ENCODE data around the gene RNF223.

RNF223 gene

DNA sequence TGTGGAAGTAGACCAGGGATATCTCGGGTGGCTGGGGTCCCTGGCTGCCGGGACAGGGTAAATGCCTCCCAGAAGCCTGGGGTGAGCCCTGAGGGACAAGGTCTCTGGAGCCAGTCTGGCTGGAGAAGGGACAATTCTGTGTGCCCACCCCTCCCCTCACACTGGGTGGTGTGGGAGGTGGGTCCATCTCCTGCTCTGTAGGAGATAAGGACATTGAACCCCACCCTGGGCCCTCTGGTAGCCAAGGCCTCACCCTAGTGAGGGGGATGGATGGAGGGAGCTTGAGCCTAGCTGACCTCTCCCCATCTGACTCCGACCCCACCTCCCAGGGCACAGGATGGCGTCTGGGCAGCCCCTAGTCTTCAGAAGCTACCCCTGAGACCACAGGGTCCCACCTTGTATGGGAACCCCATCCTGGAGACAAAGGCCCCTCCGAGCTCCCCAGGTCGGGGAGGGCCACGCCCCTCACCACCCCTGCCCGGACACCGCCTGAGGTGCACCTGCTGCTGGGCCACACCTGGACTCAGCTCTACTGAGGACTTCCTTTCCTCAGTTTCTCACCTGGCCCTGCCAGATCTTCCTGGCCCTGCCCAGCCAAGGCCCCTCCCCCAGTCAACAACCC lies 49.8 kb downstream of the RNF223 start:
- Histone ChIP-seq H3K4me1 (ENCODE audit: low read depth, poor library complexity, severe bottlenecking) (peaks cover 11% of the 10 kb centered on the region), H3K36me3 (ENCODE audit: insufficient read depth) (no peaks in the 10 kb centered on the region), H3K79me2 (ENCODE audit: insufficient read depth, low read depth) (no peaks in the 10 kb centered on the region), H2AFZ (ENCODE audit: low read depth) (no peak overlapping the region), H3K9ac (no peak overlapping the region), H3K4me2 (no peak overlapping the region), H3K27me3 (ENCODE audit: insufficient read depth, low read depth) (peaks cover 74% of the 10 kb centered on the region), H3K4me3 (IDR thresholded peaks at IDR 0.05; ENCODE audit: insufficient read depth, low read depth, low read length) (no peak overlapping the region), H3K27ac (no peak overlapping the region), H4K20me1 (ENCODE audit: insufficient read depth) (no peaks in the 10 kb centered on the region)
- TF ChIP-seq, protein P1, sequence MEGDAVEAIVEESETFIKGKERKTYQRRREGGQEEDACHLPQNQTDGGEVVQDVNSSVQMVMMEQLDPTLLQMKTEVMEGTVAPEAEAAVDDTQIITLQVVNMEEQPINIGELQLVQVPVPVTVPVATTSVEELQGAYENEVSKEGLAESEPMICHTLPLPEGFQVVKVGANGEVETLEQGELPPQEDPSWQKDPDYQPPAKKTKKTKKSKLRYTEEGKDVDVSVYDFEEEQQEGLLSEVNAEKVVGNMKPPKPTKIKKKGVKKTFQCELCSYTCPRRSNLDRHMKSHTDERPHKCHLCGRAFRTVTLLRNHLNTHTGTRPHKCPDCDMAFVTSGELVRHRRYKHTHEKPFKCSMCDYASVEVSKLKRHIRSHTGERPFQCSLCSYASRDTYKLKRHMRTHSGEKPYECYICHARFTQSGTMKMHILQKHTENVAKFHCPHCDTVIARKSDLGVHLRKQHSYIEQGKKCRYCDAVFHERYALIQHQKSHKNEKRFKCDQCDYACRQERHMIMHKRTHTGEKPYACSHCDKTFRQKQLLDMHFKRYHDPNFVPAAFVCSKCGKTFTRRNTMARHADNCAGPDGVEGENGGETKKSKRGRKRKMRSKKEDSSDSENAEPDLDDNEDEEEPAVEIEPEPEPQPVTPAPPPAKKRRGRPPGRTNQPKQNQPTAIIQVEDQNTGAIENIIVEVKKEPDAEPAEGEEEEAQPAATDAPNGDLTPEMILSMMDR (conservative IDR thresholded peaks at IDR 0.05; ENCODE audit: low read depth, low read length) = no peak

DNA sequence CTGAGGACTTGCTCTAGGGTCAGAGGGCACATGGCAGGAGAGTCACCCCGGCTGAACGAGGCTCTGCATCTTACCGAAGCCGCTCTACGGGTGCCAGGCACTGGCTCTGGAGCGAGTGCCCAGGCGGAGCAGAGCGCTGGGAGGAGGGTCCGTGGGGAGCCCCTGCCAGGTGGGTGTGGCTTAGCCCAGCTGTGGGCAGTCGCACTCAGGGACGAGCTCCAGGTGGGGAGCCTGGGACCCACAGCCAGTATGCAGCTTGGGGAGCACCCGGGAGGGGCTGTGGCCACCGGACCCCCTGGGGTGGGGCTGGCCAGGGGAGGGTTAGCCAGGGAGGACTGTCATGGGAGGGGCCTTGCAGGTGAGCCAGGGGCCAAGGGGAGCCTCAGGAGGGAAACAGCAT lies 50.4 kb downstream of the RNF223 start:
- peaks cover 16% of the 10 kb centered on the region for H3K4me1 ChIP-seq (ENCODE audit: low read depth, poor library complexity, severe bottlenecking)
- no peak overlapping the region for H3K4me2 ChIP-seq
- no peak overlapping the region for H2AFZ ChIP-seq (ENCODE audit: low read depth)
- no peak overlapping the region for H3K9ac ChIP-seq
- H3K27me3 ChIP-seq (ENCODE audit: insufficient read depth, low read depth) = peaks cover 72% of the 10 kb centered on the region
- TF ChIP-seq, protein P1 (conservative IDR thresholded peaks at IDR 0.05; ENCODE audit: low read depth, low read length) = no peak
- no peak overlapping the region for H3K27ac ChIP-seq
- H3K79me2 ChIP-seq (ENCODE audit: insufficient read depth, low read depth) = no peaks in the 10 kb centered on the region
- no peaks in the 10 kb centered on the region for H4K20me1 ChIP-seq (ENCODE audit: insufficient read depth)
- H3K4me3 ChIP-seq (IDR thresholded peaks at IDR 0.05; ENCODE audit: insufficient read depth, low read depth, low read length) = no peak overlapping the region
- H3K36me3 ChIP-seq (ENCODE audit: insufficient read depth) = no peaks in the 10 kb centered on the region

DNA sequence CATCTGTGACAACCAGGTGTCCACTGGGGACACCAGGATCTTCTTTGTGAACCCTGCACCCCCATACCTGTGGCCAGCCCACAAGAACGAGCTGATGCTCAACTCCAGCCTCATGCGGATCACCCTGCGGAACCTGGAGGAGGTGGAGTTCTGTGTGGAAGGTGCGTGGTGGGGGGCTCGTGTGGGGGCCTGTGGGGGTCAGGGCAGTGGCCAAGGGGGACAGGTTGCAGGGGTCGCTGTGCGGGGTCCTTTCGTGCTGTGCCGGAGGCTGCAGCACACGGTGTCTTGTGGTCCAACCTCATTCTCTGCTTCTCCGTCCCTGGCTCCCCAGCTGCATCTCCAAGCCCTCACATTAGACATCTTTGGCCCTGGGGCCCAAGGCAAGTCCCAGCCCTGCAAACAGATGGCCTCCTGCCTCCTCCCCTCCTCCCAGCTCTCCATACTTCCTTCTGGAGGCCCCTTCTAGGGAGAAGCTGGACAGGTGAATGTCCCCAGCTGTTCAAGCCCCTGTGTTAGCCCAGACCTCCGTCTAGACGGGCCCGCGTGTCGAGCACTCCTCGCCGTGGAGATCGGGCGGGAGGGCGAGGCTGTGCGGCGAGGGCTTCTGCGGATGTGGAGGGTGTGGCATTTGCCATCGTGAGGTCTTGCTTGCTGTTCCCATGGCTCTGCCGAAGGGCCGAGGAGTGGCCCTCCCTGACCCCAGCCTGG lies 51.6 kb downstream of the RNF223 start:
- Histone ChIP-seq H3K27me3 (ENCODE audit: insufficient read depth, low read depth) (peaks cover 66% of the 10 kb centered on the region), H3K27ac (no peak overlapping the region), H3K4me3 (IDR thresholded peaks at IDR 0.05; ENCODE audit: insufficient read depth, low read depth, low read length) (no peak overlapping the region), H3K9ac (no peak overlapping the region), H3K79me2 (ENCODE audit: insufficient read depth, low read depth) (no peaks in the 10 kb centered on the region), H3K36me3 (ENCODE audit: insufficient read depth) (no peaks in the 10 kb centered on the region), H3K4me1 (ENCODE audit: low read depth, poor library complexity, severe bottlenecking) (peaks cover 16% of the 10 kb centered on the region), H3K4me2 (no peak overlapping the region), H4K20me1 (ENCODE audit: insufficient read depth) (no peaks in the 10 kb centered on the region), H2AFZ (ENCODE audit: low read depth) (no peak overlapping the region)
- TF ChIP-seq, protein P1 (conservative IDR thresholded peaks at IDR 0.05; ENCODE audit: low read depth, low read length) = no peak

DNA sequence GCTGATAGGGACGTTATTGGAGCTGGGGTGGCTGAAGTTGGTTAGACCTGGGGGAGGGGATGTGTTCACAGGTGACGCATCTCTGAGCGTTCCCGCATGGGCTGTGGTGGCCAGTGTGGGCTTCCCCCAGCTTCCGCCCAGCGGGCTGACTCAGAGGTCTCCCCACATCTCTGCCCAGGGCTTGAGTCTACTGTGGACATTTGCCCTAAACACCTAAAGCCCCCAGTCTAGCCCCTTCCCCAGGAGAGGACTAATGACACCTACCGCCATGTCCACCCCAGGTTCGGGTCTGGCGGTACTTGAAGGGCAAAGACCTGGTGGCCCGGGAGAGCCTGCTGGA lies 52.2 kb downstream of the RNF223 start:
- no peak overlapping the region for H3K4me2 ChIP-seq
- peaks cover 16% of the 10 kb centered on the region for H3K4me1 ChIP-seq (ENCODE audit: low read depth, poor library complexity, severe bottlenecking)
- TF ChIP-seq, protein P1 (conservative IDR thresholded peaks at IDR 0.05; ENCODE audit: low read depth, low read length) = no peak
- no peaks in the 10 kb centered on the region for H3K79me2 ChIP-seq (ENCODE audit: insufficient read depth, low read depth)
- no peak overlapping the region for H3K9ac ChIP-seq
- H3K36me3 ChIP-seq (ENCODE audit: insufficient read depth) = no peaks in the 10 kb centered on the region
- H3K27me3 ChIP-seq (ENCODE audit: insufficient read depth, low read depth) = peaks cover 60% of the 10 kb centered on the region
- no peaks in the 10 kb centered on the region for H4K20me1 ChIP-seq (ENCODE audit: insufficient read depth)
- no peak overlapping the region for H2AFZ ChIP-seq (ENCODE audit: low read depth)
- no peak overlapping the region for H3K27ac ChIP-seq
- no peak overlapping the region for H3K4me3 ChIP-seq (IDR thresholded peaks at IDR 0.05; ENCODE audit: insufficient read depth, low read depth, low read length)
